HG02798 (cell line): ENCODE measurements around the gene PTCH1.

Experiments used
- ATAC-seq: cut with Tn5 transposase; IDR thresholded peaks from one replicate; pipeline ENCODE4 v1.9.1; 2021; ENCODE audit warnings: mild to moderate bottlenecking; ENCODE audit not compliant: unreplicated experiment, poor library complexity

The PTCH1 gene

GRCh38 chr9:95499847-95500246 lies 16.9 kb downstream of the PTCH1 start:
- no peak for ATAC-seq

GRCh38 chr9:95499046-95499676 lies 17.6 kb downstream of the PTCH1 start:
- no peak for ATAC-seq

GRCh38 chr9:95498641-95499040 lies 18.1 kb downstream of the PTCH1 start:
- ATAC-seq = no peak

GRCh38 chr9:95497772-95498171 lies 19.0 kb downstream of the PTCH1 start:
- ATAC-seq = no peak

GRCh38 chr9:95496687-95497086 lies 20.1 kb downstream of the PTCH1 start:
- ATAC-seq = no peak

- no peak for ATAC-seq
Measured at GRCh38 chr9:95495961-95496360, 20.8 kb downstream of the PTCH1 start.

- no peak for ATAC-seq
Measured at GRCh38 chr9:95495529-95495928, 21.2 kb downstream of the PTCH1 start.

- ATAC-seq = peak; percentile 95
Measured at GRCh38 chr9:95494416-95495371, 22.1 kb downstream of the PTCH1 start.

GRCh38 chr9:95494022-95494415 lies 22.8 kb downstream of the PTCH1 start:
- peak; percentile 62 for ATAC-seq

GRCh38 chr9:95493402-95493801 lies 23.4 kb downstream of the PTCH1 start:
- ATAC-seq = no peak

- ATAC-seq = no peak
Measured at GRCh38 chr9:95491543-95492320, 25.0 kb downstream of the PTCH1 start.

GRCh38 chr9:95488954-95489353 lies 27.8 kb downstream of the PTCH1 start:
- ATAC-seq = no peak

- no peak for ATAC-seq
Measured at GRCh38 chr9:95486318-95486717, 30.5 kb downstream of the PTCH1 start.

GRCh38 chr9:95484225-95484624 lies 32.5 kb downstream of the PTCH1 start:
- ATAC-seq = no peak

- ATAC-seq = no peak
Measured at GRCh38 chr9:95483431-95483830, 33.3 kb downstream of the PTCH1 start.

GRCh38 chr9:95482621-95483020 lies 34.1 kb downstream of the PTCH1 start:
- ATAC-seq = no peak

GRCh38 chr9:95481000-95481399 lies 35.8 kb downstream of the PTCH1 start:
- no peak for ATAC-seq

- ATAC-seq = no peak
Measured at GRCh38 chr9:95480346-95480745, 36.4 kb downstream of the PTCH1 start.

- no peak for ATAC-seq
Measured at GRCh38 chr9:95479330-95479729, 37.4 kb downstream of the PTCH1 start.

GRCh38 chr9:95478335-95478734 lies 38.4 kb downstream of the PTCH1 start:
- no peak for ATAC-seq

GRCh38 chr9:95477885-95478284 lies 38.9 kb downstream of the PTCH1 start:
- no peak for ATAC-seq
